HEK293 (cell line): Measurements from ENCODE around the gene LHX6.

Experiments used
- CTCF ChIA-PET: fragments of 350-600 bp; formaldehyde crosslinking; extraction: SDS; loops from one replicate; lab custom pipeline; 2021; ENCODE audit warnings: antibody characterized with exemption; lab: Yijun Ruan, JAX
- POLR2A ChIA-PET: fragments of 300-600 bp; formaldehyde crosslinking; extraction: SDS; loops from one replicate; lab custom pipeline; 2020; ENCODE audit warnings: antibody characterized with exemption, inconsistent platforms; lab: Yijun Ruan, JAX
- H3K27ac ChIP-seq: fragments of 200-500 bp; sonication (Bioruptor generic); 2 replicates; pipeline ENCODE4 v1.5.1; 2014; ENCODE audit warnings: low read depth, low read length, control low read depth, inconsistent platforms; ENCODE audit errors: extremely low read depth
- H3K36me3 ChIP-seq, 2 experiments: fragments of 200-500 bp in 1 of 2; sonication (Bioruptor generic) in 1 of 2; 1 replicate in 1 of 2; 2 replicates in 1 of 2; pipeline ENCODE4 v1.5.1; 2014 to 2017; ENCODE audit warnings: inconsistent platforms in 2 of 2, low read length in 2 of 2; ENCODE audit not compliant: control insufficient read depth in 2 of 2, insufficient read depth in 1 of 2
- H3K4me1 ChIP-seq: fragments of 200-500 bp; sonication (Bioruptor generic); 2 replicates; pipeline ENCODE4 v1.5.1; 2014; ENCODE audit warnings: mild to moderate bottlenecking, low read length, inconsistent platforms; ENCODE audit not compliant: control insufficient read depth, insufficient read depth
- H3K4me3 ChIP-seq: 2 replicates; pipeline ENCODE4 v1.5.1; 2011; ENCODE audit warnings: low read depth, mild to moderate bottlenecking, control low read depth, low read length, moderate library complexity
- H3K9me3 ChIP-seq: fragments of 200-500 bp; sonication (Bioruptor generic); 2 replicates; pipeline ENCODE4 v1.5.1; 2014; ENCODE audit warnings: low read depth, low read length, inconsistent platforms; ENCODE audit not compliant: control insufficient read depth, insufficient read depth
- FEZF1 ChIP-seq: fragments of 450-650 bp; formaldehyde crosslinking; IDR thresholded peaks from 2 replicates; pipeline ENCODE4 v1.5.1; 2016; ENCODE audit warnings: missing biosample characterization, missing genetic modification characterization
- GLIS1 ChIP-seq: fragments of 450-650 bp; formaldehyde crosslinking; IDR thresholded peaks from 2 replicates; pipeline ENCODE4 v1.5.1; 2016; ENCODE audit warnings: missing biosample characterization, missing genetic modification characterization
- ZBTB21 ChIP-seq: fragments of 450-650 bp; formaldehyde crosslinking; IDR thresholded peaks from 2 replicates; pipeline ENCODE4 v1.5.1; 2017; ENCODE audit warnings: missing biosample characterization, missing genetic modification characterization
- ZBTB48 ChIP-seq: fragments of 450-650 bp; formaldehyde crosslinking; IDR thresholded peaks from 2 replicates; pipeline ENCODE4 v1.5.1; 2016; ENCODE audit warnings: missing biosample characterization, missing genetic modification characterization
- ZFP69B ChIP-seq: fragments of 450-650 bp; formaldehyde crosslinking; IDR thresholded peaks from 2 replicates; pipeline ENCODE4 v1.5.1; 2016; ENCODE audit warnings: missing biosample characterization, missing genetic modification characterization
- ZNF169 ChIP-seq: fragments of 450-650 bp; formaldehyde crosslinking; IDR thresholded peaks from 2 replicates; pipeline ENCODE4 v1.5.1; 2016; ENCODE audit warnings: missing biosample characterization, missing genetic modification characterization
- ZNF311 ChIP-seq: fragments of 450-650 bp; formaldehyde crosslinking; IDR thresholded peaks from 2 replicates; pipeline ENCODE4 v1.5.1; 2017; ENCODE audit warnings: missing biosample characterization, missing genetic modification characterization, borderline replicate concordance
- ZNF394 ChIP-seq: fragments of 450-650 bp; formaldehyde crosslinking; IDR thresholded peaks from 2 replicates; pipeline ENCODE4 v1.5.1; 2016; ENCODE audit warnings: missing biosample characterization, missing genetic modification characterization, mild to moderate bottlenecking, moderate library complexity, borderline replicate concordance
- ZNF48 ChIP-seq: fragments of 450-650 bp; formaldehyde crosslinking; IDR thresholded peaks from 2 replicates; pipeline ENCODE4 v1.5.1; 2016; ENCODE audit warnings: missing biosample characterization, missing genetic modification characterization
- ZNF548 ChIP-seq: fragments of 450-650 bp; formaldehyde crosslinking; IDR thresholded peaks from 2 replicates; pipeline ENCODE4 v1.5.1; 2016; ENCODE audit warnings: missing biosample characterization, missing genetic modification characterization
- ZNF560 ChIP-seq: fragments of 450-650 bp; formaldehyde crosslinking; IDR thresholded peaks from 2 replicates; pipeline ENCODE4 v1.5.1; 2017; ENCODE audit warnings: missing biosample characterization, missing genetic modification characterization, borderline replicate concordance
- ZNF571 ChIP-seq: fragments of 450-650 bp; formaldehyde crosslinking; IDR thresholded peaks from 2 replicates; pipeline ENCODE4 v1.5.0; 2017; ENCODE audit warnings: missing biosample characterization, missing genetic modification characterization
- ZNF585B ChIP-seq: fragments of 450-650 bp; formaldehyde crosslinking; IDR thresholded peaks from 2 replicates; pipeline ENCODE4 v1.5.1; 2016; ENCODE audit warnings: missing biosample characterization, missing genetic modification characterization
- ZNF624 ChIP-seq: fragments of 450-650 bp; formaldehyde crosslinking; IDR thresholded peaks from 2 replicates; pipeline ENCODE4 v1.5.1; 2017; ENCODE audit warnings: missing biosample characterization, missing genetic modification characterization
- TF ChIP-seq, protein P1 (sequence below): fragments of 450-650 bp; formaldehyde crosslinking; IDR thresholded peaks from 2 replicates; pipeline ENCODE4 v1.5.1; 2016; ENCODE audit warnings: missing biosample characterization, missing genetic modification characterization
- TF ChIP-seq, protein P2 (sequence below): fragments of 450-650 bp; formaldehyde crosslinking; IDR thresholded peaks from 2 replicates; pipeline ENCODE4 v1.5.1; 2017; ENCODE audit warnings: missing biosample characterization, mild to moderate bottlenecking, missing genetic modification characterization, moderate library complexity
- TF ChIP-seq, protein P3 (sequence below): fragments of 450-650 bp; formaldehyde crosslinking; IDR thresholded peaks from 2 replicates; pipeline ENCODE4 v1.5.1; 2016; ENCODE audit warnings: missing biosample characterization, missing genetic modification characterization
- TF ChIP-seq, protein P4 (sequence below): fragments of 450-650 bp; IDR thresholded peaks from 2 replicates; pipeline ENCODE4 v1.5.1; 2018; ENCODE audit warnings: missing biosample characterization, missing genetic modification characterization
- TF ChIP-seq, protein P5 (sequence below): fragments of 450-650 bp; formaldehyde crosslinking; IDR thresholded peaks from 2 replicates; pipeline ENCODE4 v1.5.1; 2017; ENCODE audit warnings: missing biosample characterization, missing genetic modification characterization
- TF ChIP-seq, protein P6 (sequence below): fragments of 450-650 bp; formaldehyde crosslinking; IDR thresholded peaks from 2 replicates; pipeline ENCODE4 v1.5.1; 2016; ENCODE audit warnings: missing biosample characterization, missing genetic modification characterization, low read depth

Gene LHX6

DNA sequence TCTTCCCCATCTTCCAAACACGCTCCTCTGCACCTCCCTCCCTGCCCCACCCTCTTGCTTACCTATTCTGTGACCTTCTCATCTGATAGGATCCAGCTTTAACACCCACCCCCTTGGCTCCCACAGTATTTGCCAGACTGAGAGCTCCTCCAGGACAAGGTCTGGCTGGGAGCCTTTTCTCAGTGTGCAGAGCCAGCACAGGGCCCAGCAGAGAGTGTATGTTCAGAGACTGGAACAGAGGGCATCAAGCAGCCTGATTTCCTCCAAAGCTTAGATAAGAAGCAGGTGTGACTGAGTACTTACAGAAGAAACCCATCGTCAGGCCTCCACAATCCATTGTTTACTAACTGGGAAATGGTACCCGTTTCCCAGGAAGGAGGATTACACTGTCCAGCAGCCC, 26.6 kb downstream of the LHX6 start:
- Histone ChIP-seq H3K4me1 (no peaks in the 10 kb centered on the region), H3K9me3 (no peaks in the 10 kb centered on the region), H3K36me3 (no peaks in the 10 kb centered on the region), H3K27ac (no peak overlapping the region), H3K4me3 (no peak overlapping the region)
- TF ChIP-seq ZNF311 (tag by site-specific recombination) (no peak), ZNF571 (tag by site-specific recombination) (no peak), ZNF548 (tag by site-specific recombination) (no peak), GLIS1 (no peak), ZNF394 (tag by site-specific recombination) (no peak), ZFP69B (tag by site-specific recombination) (no peak), ZNF624 (tag by site-specific recombination) (no peak), FEZF1 (tag by site-specific recombination) (no peak), ZNF48 (no peak), ZNF585B (tag by site-specific recombination) (no peak), ZBTB21 (tag by site-specific recombination) (no peak), ZBTB48 (tag by site-specific recombination) (no peak), ZNF560 (no peak), ZNF169 (no peak)
- TF ChIP-seq, protein P1, sequence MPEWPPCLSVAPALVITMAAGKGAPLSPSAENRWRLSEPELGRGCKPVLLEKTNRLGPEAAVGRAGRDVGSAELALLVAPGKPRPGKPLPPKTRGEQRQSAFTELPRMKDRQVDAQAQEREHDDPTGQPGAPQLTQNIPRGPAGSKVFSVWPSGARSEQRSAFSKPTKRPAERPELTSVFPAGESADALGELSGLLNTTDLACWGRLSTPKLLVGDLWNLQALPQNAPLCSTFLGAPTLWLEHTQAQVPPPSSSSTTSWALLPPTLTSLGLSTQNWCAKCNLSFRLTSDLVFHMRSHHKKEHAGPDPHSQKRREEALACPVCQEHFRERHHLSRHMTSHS, result no peak
- TF ChIP-seq, protein P2, sequence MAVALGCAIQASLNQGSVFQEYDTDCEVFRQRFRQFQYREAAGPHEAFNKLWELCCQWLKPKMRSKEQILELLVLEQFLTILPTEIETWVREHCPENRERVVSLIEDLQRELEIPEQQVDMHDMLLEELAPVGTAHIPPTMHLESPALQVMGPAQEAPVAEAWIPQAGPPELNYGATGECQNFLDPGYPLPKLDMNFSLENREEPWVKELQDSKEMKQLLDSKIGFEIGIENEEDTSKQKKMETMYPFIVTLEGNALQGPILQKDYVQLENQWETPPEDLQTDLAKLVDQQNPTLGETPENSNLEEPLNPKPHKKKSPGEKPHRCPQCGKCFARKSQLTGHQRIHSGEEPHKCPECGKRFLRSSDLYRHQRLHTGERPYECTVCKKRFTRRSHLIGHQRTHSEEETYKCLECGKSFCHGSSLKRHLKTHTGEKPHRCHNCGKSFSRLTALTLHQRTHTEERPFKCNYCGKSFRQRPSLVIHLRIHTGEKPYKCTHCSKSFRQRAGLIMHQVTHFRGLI (tag by site-specific recombination), result no peak
- TF ChIP-seq, protein P3, sequence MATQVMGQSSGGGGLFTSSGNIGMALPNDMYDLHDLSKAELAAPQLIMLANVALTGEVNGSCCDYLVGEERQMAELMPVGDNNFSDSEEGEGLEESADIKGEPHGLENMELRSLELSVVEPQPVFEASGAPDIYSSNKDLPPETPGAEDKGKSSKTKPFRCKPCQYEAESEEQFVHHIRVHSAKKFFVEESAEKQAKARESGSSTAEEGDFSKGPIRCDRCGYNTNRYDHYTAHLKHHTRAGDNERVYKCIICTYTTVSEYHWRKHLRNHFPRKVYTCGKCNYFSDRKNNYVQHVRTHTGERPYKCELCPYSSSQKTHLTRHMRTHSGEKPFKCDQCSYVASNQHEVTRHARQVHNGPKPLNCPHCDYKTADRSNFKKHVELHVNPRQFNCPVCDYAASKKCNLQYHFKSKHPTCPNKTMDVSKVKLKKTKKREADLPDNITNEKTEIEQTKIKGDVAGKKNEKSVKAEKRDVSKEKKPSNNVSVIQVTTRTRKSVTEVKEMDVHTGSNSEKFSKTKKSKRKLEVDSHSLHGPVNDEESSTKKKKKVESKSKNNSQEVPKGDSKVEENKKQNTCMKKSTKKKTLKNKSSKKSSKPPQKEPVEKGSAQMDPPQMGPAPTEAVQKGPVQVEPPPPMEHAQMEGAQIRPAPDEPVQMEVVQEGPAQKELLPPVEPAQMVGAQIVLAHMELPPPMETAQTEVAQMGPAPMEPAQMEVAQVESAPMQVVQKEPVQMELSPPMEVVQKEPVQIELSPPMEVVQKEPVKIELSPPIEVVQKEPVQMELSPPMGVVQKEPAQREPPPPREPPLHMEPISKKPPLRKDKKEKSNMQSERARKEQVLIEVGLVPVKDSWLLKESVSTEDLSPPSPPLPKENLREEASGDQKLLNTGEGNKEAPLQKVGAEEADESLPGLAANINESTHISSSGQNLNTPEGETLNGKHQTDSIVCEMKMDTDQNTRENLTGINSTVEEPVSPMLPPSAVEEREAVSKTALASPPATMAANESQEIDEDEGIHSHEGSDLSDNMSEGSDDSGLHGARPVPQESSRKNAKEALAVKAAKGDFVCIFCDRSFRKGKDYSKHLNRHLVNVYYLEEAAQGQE (tag by site-specific recombination), result no peak
- TF ChIP-seq, protein P4, sequence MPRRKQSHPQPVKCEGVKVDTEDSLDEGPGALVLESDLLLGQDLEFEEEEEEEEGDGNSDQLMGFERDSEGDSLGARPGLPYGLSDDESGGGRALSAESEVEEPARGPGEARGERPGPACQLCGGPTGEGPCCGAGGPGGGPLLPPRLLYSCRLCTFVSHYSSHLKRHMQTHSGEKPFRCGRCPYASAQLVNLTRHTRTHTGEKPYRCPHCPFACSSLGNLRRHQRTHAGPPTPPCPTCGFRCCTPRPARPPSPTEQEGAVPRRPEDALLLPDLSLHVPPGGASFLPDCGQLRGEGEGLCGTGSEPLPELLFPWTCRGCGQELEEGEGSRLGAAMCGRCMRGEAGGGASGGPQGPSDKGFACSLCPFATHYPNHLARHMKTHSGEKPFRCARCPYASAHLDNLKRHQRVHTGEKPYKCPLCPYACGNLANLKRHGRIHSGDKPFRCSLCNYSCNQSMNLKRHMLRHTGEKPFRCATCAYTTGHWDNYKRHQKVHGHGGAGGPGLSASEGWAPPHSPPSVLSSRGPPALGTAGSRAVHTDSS (tag by site-specific recombination), result no peak
- TF ChIP-seq, protein P5, sequence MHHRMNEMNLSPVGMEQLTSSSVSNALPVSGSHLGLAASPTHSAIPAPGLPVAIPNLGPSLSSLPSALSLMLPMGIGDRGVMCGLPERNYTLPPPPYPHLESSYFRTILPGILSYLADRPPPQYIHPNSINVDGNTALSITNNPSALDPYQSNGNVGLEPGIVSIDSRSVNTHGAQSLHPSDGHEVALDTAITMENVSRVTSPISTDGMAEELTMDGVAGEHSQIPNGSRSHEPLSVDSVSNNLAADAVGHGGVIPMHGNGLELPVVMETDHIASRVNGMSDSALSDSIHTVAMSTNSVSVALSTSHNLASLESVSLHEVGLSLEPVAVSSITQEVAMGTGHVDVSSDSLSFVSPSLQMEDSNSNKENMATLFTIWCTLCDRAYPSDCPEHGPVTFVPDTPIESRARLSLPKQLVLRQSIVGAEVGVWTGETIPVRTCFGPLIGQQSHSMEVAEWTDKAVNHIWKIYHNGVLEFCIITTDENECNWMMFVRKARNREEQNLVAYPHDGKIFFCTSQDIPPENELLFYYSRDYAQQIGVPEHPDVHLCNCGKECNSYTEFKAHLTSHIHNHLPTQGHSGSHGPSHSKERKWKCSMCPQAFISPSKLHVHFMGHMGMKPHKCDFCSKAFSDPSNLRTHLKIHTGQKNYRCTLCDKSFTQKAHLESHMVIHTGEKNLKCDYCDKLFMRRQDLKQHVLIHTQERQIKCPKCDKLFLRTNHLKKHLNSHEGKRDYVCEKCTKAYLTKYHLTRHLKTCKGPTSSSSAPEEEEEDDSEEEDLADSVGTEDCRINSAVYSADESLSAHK (tag by site-specific recombination), result no peak
- TF ChIP-seq, protein P6, sequence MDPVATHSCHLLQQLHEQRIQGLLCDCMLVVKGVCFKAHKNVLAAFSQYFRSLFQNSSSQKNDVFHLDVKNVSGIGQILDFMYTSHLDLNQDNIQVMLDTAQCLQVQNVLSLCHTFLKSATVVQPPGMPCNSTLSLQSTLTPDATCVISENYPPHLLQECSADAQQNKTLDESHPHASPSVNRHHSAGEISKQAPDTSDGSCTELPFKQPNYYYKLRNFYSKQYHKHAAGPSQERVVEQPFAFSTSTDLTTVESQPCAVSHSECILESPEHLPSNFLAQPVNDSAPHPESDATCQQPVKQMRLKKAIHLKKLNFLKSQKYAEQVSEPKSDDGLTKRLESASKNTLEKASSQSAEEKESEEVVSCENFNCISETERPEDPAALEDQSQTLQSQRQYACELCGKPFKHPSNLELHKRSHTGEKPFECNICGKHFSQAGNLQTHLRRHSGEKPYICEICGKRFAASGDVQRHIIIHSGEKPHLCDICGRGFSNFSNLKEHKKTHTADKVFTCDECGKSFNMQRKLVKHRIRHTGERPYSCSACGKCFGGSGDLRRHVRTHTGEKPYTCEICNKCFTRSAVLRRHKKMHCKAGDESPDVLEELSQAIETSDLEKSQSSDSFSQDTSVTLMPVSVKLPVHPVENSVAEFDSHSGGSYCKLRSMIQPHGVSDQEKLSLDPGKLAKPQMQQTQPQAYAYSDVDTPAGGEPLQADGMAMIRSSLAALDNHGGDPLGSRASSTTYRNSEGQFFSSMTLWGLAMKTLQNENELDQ (tag by site-specific recombination), result no peak
- ChIA-PET POLR2A (no interaction called here), CTCF (interaction anchor here (0.9 kb wide), 1 partner anchor 28 kb away, joined by 3 read pairs; no protein-coding TSS in a partner anchor)
